Aorta (tissue), 5 donors: ENCODE data around the gene AK1. TPM values are rescaled to one million over a fixed set of nuclear protein-coding genes. Genes with fewer than 3 reads are reported as not detected.

Experiments
- ATAC-seq: fragments of 200-7000 bp; cut with Tn5 transposase; one replicate; pipeline ENCODE4 v1.9.1; 2022; ENCODE audit warnings: moderate library complexity; ENCODE audit not compliant: low FRiP score
- DNase-seq, 2 donors: peaks; one replicate each; pipeline ENCODE4 v3.0.0-alpha.2; 2020
- H3K27ac ChIP-seq, 2 donors: one replicate each; pipeline ENCODE4 v1.5.1; 2013; ENCODE audit warnings: low read length in 2 of 2, mild to moderate bottlenecking in 2 of 2, moderate library complexity in 2 of 2, control low read depth in 1 of 2, inconsistent platforms in 1 of 2, low read depth in 1 of 2
- H3K27me3 ChIP-seq, 2 donors: one replicate each; pipeline ENCODE4 v1.6.1; 2013; ENCODE audit warnings: control low read depth in 1 of 2, low read length in 1 of 2, mild to moderate bottlenecking in 1 of 2, moderate library complexity in 1 of 2; ENCODE audit not compliant: insufficient read depth in 2 of 2, control insufficient read depth in 1 of 2
- H3K36me3 ChIP-seq, 2 donors: one replicate each; pipeline ENCODE4 v1.6.1; 2013; ENCODE audit warnings: control low read depth in 1 of 2, low read length in 1 of 2, mild to moderate bottlenecking in 1 of 2; ENCODE audit not compliant: insufficient read depth in 2 of 2, control insufficient read depth in 1 of 2
- H3K4me1 ChIP-seq, 2 donors: one replicate each; pipeline ENCODE4 v1.6.1; 2013; ENCODE audit warnings: low read length in 2 of 2, control low read depth in 1 of 2, mild to moderate bottlenecking in 1 of 2, moderate library complexity in 1 of 2; ENCODE audit not compliant: insufficient read depth in 2 of 2, control insufficient read depth in 1 of 2
- H3K4me3 ChIP-seq, 2 donors: one replicate each; pipeline ENCODE4 v1.5.1; 2013; ENCODE audit warnings: low read length in 2 of 2, control low read depth in 1 of 2, mild to moderate bottlenecking in 1 of 2
- H3K9me3 ChIP-seq: one replicate; pipeline ENCODE4 v1.6.1; 2013; ENCODE audit warnings: mild to moderate bottlenecking, low read length; ENCODE audit not compliant: control insufficient read depth
- WGBS, 2 donors: extraction: QIAGEN DNeasy Blood & Tissue Kit; methylation state at CpG; one replicate each; pipeline ENCODE4 v1.1.7; 2013; 5-methylcytosine and 5-hydroxymethylcytosine counted together
- intact Hi-C, 2 donors: fragments of 100-400 bp; cut with DNase I; formaldehyde crosslinking; loops; one replicate each; pipeline versions ENCODE4 v1.14.2 to v1.15.0; 2022
- polyA plus RNA-seq, 2 donors: library from polyadenylated mRNA; stranded (reverse); fragments of 200-250 nt; gene quantifications; one replicate each; pipeline ENCODE4 v1.2.3, GENCODE V29; 2013
- total RNA-seq, 2 donors: library from RNA; stranded (reverse); fragmentation: NEBNext Ultra II Directional; extraction: Animal tissue kit (Norgen Biotek cat#: 25700); gene quantifications; one replicate each; pipeline ENCODE4 v1.2.1, GENCODE V29; 2021
- donor health status: healthy with polysubstance abuse.
- donor health status: Bipolar disorder and iron deficiency.
- donor health status: DM: no; HTN: no; CAD: no.
- donor health status: DM: no; HTN: no; CAD: no.
- donor health status: DM: yes; HTN: yes; CAD: no.

The AK1 gene
- total and polyA plus RNA-seq, 4 donors: 92.4 to 168 (median 105) TPM

DNA sequence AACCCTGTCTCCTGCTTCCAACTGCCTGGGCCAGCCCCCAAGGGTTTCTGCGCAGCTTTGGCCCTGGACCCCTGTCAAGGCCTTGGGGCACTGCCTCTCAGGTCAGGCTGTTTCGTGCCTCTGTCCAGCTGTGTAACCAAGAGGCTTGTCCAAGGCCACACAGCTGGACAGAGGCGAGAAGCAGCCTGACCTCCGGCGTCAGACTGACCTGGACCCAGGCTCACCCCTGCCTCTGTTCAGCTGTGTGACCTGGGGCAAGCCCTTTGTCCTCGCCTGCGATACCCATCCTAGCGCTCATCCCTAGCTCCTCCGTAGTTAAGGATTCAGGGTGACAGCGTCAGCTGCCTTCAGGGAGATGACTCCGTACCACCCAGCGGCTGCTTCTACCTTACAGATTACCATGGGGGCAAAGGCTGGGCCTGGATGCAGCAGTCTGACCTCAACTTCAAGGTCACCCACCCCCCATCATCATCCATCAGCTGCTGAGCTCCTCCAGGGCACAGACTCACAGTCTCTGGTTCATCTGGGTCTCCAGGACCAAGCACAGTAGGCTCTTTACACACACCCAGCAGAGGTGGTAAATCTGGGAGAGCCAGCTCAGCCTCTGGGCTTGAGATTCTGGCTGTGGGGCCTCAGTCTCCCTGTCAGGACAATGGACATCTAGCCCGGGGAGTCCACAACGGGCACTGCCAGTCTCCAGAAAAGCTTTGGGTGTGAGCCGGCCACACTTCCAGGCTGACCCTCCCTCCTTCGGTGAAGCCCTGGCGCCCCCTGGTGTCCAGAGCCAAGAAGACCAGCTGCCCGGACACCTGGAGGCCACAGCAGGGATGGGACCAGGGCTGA is 7.9 kb downstream of the AK1 start:
- peak; percentile 95 to 98 for DNase-seq
- peak; percentile 89 for ATAC-seq
- no peak overlapping the region for H3K4me3 ChIP-seq
- WGBS, 2 donors: 67 to 70% methylated on average over 18 of the region's 18 CpGs
- H3K27me3 ChIP-seq: no peaks in the 10 kb centered on the region
- no peaks in the 10 kb centered on the region for H3K4me1 ChIP-seq
- no peaks in the 10 kb centered on the region for H3K36me3 ChIP-seq
- intact Hi-C loops: loop anchor here (1.0 to 10.0 kb wide), 6 partner anchors 42 to 134 kb away; partner anchors contain the start of genes FPGS (in 2 of the 2), TOR2A (in 2 of the 2) and CDK9 (in 1 of the 2)
- H3K9me3 ChIP-seq: no peaks in the 10 kb centered on the region
- peak overlapping the region in 1 of 2 donors; percentile 3 for H3K27ac ChIP-seq

- intact Hi-C loops: loop anchor here (5.0 kb wide), 2 partner anchors 66 to 131 kb away; partner anchors contain the start of genes FPGS (in 1 of the 2) and TOR2A (in 1 of the 2)
- no peaks in the 10 kb centered on the region for H3K4me1 ChIP-seq
- no peak overlapping the region for H3K27ac ChIP-seq
- H3K36me3 ChIP-seq: no peaks in the 10 kb centered on the region
- no peaks in the 10 kb centered on the region for H3K27me3 ChIP-seq
- no peak overlapping the region for H3K4me3 ChIP-seq
- ATAC-seq (no peak), DNase-seq (no peak)
- H3K9me3 ChIP-seq: no peaks in the 10 kb centered on the region
- 92 to 94% methylated on average over 18 of the region's 18 CpGs for WGBS, 2 donors
Observed at GRCh38 chr9:127868278-127868902, 9.1 kb downstream of the AK1 start.

DNA sequence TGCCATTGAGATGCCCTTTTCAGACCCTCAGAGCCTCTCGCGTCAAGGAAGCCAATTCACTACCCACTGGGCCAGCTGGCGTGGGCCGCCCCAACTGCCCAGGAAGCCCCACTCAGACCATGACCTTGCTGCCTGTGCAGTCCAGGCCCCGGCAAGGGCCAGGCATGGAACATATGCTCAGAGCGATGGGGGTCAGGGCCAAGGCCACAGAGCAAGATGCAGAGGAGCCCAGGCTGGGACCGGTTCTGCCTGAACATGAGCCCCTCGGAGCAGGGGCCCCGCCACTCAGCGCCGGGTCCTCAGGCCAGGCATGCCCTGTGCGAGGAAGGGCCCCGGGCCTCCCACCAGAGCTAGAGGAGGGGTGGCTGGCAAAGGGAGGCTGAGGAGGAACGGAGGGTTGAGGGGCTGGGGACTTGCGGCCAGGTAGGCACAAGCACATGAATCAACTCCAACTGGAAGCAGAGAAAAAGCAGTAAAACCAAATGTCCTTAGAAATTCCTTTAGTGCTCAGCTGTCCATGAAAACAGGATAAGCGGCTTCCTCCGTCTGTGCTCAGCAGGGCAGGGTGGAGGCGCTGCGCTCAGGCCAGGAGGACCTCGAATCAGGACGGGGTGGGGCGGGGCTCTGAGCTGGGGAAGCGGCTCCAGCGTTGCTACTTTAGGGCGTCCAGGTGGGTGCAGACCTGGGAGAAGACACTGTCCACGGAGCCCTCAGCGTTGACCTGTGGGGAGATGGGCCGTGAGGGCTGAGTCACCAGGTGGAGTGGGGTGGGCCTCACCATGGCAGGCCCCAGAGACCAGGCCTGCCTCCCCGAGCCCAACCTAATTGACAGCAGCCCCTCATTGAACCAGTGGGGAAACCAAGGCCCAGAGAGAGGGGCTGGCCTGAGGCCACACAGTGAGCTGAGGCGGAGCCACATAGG is 9.9 kb downstream of the AK1 start:
- ATAC-seq (no peak), DNase-seq (peak in 1 of 2 donors; percentile 78)
- Histone ChIP-seq H3K36me3 (no peaks in the 10 kb centered on the region), H3K27ac (no peak overlapping the region), H3K27me3 (no peaks in the 10 kb centered on the region), H3K4me3 (no peak overlapping the region), H3K4me1 (no peaks in the 10 kb centered on the region), H3K9me3 (no peaks in the 10 kb centered on the region)
- 87 to 90% methylated on average over 30 of the region's 30 CpGs for WGBS, 2 donors
- intact Hi-C loops: loop anchor here (5.0 kb wide), 2 partner anchors 65 to 130 kb away; partner anchors contain the start of genes FPGS (in 1 of the 2) and TOR2A (in 1 of the 2)

DNA sequence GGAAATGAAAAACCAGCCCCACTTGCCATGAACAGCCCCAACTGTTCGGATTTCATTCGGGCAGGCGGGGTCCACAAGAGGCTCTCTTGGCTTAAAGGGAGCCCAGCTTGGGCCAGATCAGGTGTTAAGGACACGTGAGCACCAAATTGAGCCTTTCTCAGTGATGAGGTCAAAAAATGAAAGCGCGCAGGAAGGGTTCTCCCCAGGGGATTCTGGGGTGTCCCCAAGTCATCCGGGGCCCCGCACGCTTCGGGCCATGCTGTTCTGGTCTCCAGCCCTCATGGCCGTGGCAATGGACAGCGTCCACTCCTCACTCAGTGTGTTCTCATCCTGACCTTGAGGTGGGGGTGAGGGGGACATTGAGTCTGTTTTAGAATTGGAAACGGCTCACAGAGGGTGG is 10.9 kb downstream of the AK1 start:
- Histone ChIP-seq H3K27me3 (no peaks in the 10 kb centered on the region), H3K4me1 (no peaks in the 10 kb centered on the region), H3K4me3 (no peak overlapping the region), H3K36me3 (no peaks in the 10 kb centered on the region), H3K27ac (no peak overlapping the region), H3K9me3 (no peaks in the 10 kb centered on the region)
- DNase-seq (no peak), ATAC-seq (no peak)
- 92 to 95% methylated on average over 13 of the region's 13 CpGs for WGBS, 2 donors
- intact Hi-C loops: loop anchor here (5.0 kb wide), 2 partner anchors 64 to 129 kb away; partner anchors contain the start of genes FPGS (in 1 of the 2) and TOR2A (in 1 of the 2)

DNA sequence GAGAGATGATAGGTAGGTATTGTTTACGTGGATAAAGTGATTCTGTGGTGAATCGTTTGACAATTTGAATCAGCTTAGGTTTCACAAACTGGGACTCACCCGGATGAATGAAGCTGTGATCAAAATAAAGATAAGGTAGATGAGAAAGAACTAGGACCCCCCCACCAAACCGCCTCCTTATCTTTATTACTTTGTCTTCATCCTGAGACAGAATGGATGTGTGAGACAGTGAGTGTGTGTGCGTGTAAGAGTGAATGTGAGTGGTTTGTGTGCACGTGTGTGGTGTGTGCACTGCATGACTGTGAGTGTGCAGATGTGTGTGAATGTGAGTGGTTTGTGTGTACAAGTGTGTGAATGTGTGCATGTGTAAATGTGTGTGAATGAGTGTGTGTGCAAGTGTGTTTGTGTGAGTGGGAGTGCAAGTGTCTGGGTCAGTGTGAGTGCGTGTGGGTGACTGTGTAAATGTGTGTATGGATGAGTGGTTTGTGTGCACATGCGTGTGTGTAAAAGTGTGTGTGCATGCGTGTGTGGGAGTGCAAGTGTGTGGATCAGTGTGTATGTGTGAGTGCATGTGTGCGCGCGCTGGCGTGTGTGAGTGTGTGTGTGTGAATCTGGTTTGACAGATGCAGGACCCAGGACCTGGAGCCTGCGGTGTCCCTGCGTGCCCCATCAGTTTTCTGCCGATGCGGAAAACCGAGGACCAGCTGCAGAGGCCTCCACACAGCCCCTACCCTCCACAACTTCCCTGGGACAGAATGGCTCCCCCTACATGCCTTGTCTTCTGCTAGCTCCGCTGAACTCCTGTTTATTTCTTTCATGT is 11.6 kb downstream of the AK1 start:
- H3K27ac ChIP-seq: no peak overlapping the region
- H3K36me3 ChIP-seq: no peaks in the 10 kb centered on the region
- intact Hi-C loops: loop anchor here (5.0 kb wide), 2 partner anchors 64 to 129 kb away; partner anchors contain the start of genes FPGS (in 1 of the 2) and TOR2A (in 1 of the 2)
- no peak for ATAC-seq
- no peaks in the 10 kb centered on the region for H3K9me3 ChIP-seq
- no peak overlapping the region for H3K4me3 ChIP-seq
- DNase-seq: peak in 1 of 2 donors; percentile 72
- H3K4me1 ChIP-seq: no peaks in the 10 kb centered on the region
- H3K27me3 ChIP-seq: no peaks in the 10 kb centered on the region
- 83 to 84% methylated on average over 19 of the region's 19 CpGs for WGBS, 2 donors

DNA sequence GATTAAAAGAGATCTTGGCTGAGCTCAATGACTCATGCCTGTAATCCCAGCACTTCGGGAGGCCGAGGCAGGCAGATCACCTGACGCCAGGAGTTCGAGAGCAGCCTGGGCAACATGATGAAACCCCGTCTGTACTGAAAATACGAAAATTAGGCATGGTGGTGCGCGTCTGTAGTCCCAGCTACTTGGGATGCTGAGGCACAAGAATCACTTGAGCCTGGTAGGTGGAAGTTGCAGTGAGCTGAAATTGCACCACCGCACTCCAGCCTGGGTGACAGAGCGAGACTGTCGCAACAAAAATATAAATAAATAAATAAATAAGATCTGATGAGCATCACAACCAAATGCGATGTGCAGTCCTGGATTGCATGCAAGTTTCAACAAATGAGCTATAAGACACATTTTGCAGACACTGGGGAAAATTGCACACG is 14.3 kb downstream of the AK1 start:
- H3K9me3 ChIP-seq: no peaks in the 10 kb centered on the region
- ATAC-seq (no peak), DNase-seq (no peak)
- intact Hi-C loops: loop anchor here in 1 of 2 donors (5.0 kb wide), 2 partner anchors 34 to 36 kb away; partner anchors contain the start of gene ST6GALNAC6
- no peaks in the 10 kb centered on the region for H3K36me3 ChIP-seq
- H3K4me3 ChIP-seq: no peak overlapping the region
- H3K27ac ChIP-seq: no peak overlapping the region
- no peaks in the 10 kb centered on the region for H3K27me3 ChIP-seq
- WGBS, 2 donors: 90 to 93% methylated on average over 13 of the region's 13 CpGs
- H3K4me1 ChIP-seq: no peaks in the 10 kb centered on the region

DNA sequence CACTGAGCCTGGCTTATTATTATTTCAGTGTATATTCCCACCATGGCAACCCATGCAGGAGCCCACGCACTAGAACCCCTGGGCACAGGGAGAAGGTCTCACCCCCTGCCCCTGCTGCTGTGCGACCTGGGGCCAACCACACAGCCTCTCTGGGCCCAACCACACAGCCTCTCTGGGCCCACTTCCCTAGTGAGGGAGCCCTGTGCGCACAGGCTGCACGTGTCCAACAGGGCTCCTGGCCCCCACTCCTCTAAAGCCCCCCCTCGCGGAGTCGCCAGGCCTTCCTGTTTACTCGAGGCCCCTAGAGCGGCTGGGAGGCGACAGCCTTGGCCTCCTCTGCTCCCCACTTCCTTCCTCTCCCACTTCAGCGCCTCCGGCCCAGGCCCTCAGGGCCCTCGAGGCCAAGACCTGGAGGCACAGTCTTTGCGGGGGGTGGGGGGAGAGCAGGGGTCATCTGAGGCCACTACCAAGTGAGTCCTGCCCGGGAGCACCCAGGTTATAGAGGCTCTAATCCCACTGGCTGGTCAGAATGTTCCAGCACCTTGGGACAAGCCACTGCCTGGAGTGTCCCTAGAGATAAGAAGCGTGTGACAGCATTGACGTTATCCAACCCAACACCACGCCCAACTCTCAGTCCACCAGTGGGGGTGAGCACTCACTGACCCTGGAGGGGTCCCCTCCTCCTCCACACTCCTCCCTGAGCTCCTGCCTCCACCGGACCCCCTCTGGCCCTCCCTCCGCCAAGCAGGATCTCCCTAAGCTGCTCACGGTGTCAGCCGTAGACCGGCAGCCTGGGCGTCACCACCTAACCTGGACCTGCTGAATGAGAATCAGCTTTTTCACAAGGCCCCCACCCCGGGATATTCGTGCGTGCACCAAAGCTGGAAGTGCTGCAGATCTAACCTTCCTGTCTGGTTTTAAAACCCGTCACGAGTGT is 15.1 kb downstream of the AK1 start:
- no peak overlapping the region for H3K4me3 ChIP-seq
- no peaks in the 10 kb centered on the region for H3K27me3 ChIP-seq
- peak; percentile 86 to 94 for DNase-seq
- peak; percentile 67 for ATAC-seq
- 37 to 44% methylated on average over 29 of the region's 29 CpGs for WGBS, 2 donors
- intact Hi-C loops: loop anchor here in 1 of 2 donors (5.0 kb wide), 2 partner anchors 35 kb away; partner anchors contain the start of gene ST6GALNAC6
- H3K36me3 ChIP-seq: no peaks in the 10 kb centered on the region
- no peaks in the 10 kb centered on the region for H3K9me3 ChIP-seq
- peak overlapping the region in 1 of 2 donors; percentile 66 for H3K27ac ChIP-seq
- no peaks in the 10 kb centered on the region for H3K4me1 ChIP-seq
